ENCODE measurements around the gene MT1E.
"Not testable (repeated sequence)": the region's sequence is repeated elsewhere in the genome, so short reads cannot be mapped to it uniquely, and the experiment has no call there.

MT1E gene

GRCh38 chr16:56607675-56608042 lies 17.9 kb upstream of the MT1E start:
- no peak for DNase-seq

DNA sequence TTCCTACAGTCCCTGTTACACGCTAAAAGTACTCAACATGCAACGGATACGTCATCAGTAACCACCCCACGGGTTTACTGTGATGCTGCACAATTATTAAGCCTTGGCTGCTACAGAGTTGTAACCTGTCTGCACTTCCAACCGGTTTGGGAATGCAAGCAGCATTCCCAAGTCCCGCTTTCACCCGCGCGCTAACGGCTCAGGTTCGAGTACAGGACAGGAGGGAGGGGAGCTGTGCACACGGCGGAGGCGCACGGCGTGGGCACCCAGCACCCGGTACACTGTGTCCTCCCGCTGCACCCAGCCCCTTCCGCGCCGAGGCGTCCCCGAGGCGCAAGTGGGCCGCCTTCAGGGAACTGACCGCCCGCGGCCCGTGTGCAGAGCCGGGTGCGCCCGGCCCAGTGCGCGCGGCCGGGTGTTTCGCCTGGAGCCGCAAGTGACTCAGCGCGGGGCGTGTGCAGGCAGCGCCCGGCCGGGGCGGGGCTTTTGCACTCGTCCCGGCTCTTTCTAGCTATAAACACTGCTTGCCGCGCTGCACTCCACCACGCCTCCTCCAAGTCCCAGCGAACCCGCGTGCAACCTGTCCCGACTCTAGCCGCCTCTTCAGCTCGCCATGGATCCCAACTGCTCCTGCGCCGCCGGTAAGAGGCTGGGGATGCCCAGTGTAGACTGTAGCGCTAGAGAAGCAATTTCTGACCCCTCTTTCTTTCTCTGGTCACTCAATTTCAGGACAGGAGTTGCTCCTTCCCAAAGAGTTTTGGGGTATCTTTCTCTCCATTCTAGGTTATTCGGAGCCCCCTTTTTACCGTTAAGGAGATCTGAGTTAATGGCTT lies 17.3 kb upstream of the MT1E start, which contains the start of gene MT2A:
MT2A (plus strand) TSS at position 542 of the 833 bp plus-strand sequence; CDS start at position 614, 72 bp downstream.
- peak; percentile 97 for DNase-seq

GRCh38 chr16:56608876-56609462 lies 16.6 kb upstream of the MT1E start:
- peak; percentile 63 for DNase-seq

DNA sequence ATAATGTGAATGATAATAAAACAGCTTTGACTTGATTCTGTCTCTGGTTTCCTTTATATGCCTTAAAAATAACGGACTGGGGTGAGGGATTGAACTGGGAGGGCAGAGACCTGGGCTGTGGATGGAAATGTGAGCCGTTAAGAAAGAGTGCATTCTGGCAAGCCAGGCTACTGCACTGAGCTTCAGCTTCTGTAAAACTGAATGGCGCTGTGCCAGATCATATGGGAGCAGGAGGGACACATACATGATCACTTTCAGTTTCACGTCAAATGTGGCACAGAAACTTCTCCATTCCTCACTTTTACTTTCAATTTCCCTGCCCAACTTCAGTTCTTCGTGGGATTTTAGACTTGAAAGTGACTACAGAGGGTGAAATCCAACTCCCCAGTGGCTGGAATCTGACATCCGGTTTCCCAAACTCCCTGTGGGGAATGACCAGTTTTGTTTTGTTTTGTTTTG lies 16.1 kb upstream of the MT1E start:
- DNase-seq: peak; percentile 56

- peak; percentile 70 for DNase-seq
These were observed 15.5 kb upstream of the MT1E start for GRCh38 chr16:56610017-56610608.

- DNase-seq: no peak
These were observed 14.9 kb upstream of the MT1E start for GRCh38 chr16:56610609-56611111.

DNA sequence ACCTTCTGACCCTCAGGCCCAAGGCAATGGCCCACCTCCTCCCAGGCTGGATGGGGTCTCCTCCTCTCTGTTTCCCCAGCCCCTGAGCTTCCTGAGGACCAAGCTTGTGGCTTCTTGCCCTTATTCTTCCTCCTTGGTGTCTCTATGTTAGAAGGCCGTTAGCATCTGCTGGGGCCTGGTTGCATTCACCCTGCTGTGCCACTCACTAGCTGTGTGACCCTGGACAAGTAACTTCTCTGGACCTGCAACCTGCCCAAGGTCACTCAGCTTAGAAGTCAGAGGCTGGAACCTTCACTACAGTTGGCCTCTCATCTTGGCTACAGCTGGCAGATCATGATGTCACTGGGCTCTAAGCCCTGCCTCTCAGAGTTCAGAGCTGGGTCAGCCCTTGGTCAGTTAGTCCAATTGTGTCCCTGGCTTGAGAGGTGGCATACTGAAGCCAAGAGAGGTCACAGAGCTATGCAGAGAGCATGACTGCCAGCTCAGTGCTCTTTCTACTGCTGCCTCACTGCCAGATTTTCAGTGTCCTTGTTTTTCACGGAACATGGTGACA lies 14.2 kb upstream of the MT1E start:
- no peak for DNase-seq

DNA sequence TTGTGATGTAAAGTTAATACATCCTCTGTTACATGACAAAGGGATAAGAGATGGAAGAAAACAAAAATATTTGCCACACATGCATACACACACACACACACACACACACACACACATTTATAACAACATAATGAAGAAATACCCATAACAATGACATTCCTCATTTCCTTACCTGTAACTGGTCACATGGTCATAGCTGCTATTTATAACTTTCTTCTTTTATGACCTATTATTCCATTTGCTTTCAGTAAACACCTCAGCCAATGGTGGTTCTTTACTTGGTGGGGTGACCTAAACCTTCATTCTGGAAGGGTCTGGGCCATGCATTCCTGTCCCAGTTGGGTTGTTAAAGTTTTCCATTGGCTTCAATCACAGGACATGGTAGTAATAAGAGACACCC lies 11.9 kb upstream of the MT1E start:
- DNase-seq: no peak

DNA sequence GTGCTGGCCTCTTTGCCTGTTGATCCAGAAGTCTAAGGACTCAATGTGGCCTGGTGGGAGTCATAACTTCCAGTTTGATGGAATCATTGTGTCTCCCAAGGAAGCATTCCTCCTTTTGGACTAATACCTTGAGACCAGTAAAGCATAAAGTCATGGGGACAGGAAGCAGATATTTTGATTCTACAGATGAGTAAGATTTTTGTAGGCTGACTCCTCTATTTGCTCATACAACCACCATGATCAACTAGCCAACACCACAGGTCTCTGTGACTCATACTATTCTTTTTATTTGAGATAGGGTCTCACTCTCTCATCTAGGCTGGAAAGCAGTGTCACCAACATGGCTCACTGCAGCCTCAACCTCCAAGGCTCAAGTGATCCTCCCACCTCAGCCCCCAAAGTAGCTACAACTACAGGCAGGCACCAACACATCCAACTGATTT lies 11.0 kb upstream of the MT1E start:
- no peak for DNase-seq

- no peak for DNase-seq
These were observed 10.2 kb upstream of the MT1E start for GRCh38 chr16:56615353-56615752.

GRCh38 chr16:56616608-56617211 lies 8.9 kb upstream of the MT1E start:
- DNase-seq: peak; percentile 49

- peak; percentile 86 for DNase-seq
These were observed 8.1 kb upstream of the MT1E start for GRCh38 chr16:56617212-56618085.

GRCh38 chr16:56618138-56618537 lies 7.4 kb upstream of the MT1E start:
- DNase-seq: no peak

GRCh38 chr16:56620339-56620897 lies 5.2 kb upstream of the MT1E start:
- DNase-seq: no peak

- not testable (repeated sequence) for DNase-seq
These were observed 3.7 kb upstream of the MT1E start for GRCh38 chr16:56621665-56622445.

DNA sequence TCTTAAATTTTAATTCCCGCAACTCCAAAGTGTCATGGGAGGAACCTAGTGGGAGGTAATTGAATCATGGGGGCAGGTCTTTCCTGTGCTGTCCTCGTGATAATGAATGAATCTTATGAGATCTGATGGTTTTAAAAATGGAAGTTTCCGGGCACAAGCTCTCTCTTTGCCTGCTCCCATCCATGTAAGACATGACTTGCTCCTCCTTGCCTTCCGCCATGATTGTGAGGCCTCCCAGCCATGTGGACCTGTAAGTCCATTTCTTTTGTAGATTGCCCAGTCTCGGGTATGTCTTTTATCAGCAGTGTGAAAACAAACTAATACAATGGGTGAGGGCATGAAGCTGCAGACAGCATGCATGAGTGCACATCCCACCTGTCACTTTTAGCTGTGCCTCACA lies 2.4 kb upstream of the MT1E start:
- not testable (repeated sequence) for DNase-seq

DNA sequence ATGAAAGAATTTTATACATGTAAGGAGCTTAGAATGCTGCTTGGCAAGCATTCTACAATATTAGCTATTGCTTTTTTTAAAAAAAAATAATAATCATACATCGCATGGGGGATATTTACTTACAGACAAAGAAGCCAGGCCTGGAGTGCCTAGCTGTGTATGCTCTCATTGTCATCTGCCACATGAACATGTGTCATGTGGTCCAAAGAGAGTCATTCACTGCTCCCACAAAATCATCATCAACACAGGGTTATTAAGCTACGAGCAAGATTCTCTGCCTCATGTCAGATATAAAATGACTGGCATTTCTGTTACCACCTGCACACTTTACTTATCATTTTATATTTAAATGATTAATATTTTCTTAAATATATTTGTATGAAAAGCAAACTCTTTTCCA lies 1.9 kb upstream of the MT1E start:
- DNase-seq: no peak

GRCh38 chr16:56625943-56626654 lies 518 bp downstream of the MT1E start:
- DNase-seq: no peak

DNA sequence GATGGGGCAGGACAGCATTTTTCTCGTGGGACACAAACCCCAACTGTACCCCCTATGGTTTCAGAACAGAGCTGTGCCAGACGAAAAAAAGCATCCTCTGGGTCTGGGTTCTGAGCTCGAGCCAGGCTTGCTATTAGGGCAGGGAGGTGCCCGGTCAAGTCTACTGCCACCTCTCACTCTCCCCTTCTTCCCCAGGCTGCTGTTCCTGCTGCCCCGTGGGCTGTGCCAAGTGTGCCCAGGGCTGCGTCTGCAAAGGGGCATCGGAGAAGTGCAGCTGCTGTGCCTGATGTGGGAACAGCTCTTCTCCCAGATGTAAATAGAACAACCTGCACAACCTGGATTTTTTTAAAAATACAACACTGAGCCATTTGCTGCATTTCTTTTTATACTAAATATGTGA lies 1.1 kb downstream of the MT1E start:
- DNase-seq: no peak
